ENCODE results near the gene CNTNAP3B. TPM values are rescaled to one million over a fixed set of nuclear protein-coding genes. Genes with fewer than 3 reads are reported as not detected.
"Not testable (repeated sequence)": the region's sequence is repeated elsewhere in the genome, so short reads cannot be mapped to it uniquely, and the experiment has no call there.

The CNTNAP3B gene
- 10 to 100 TPM in 2 of 4 donors, 1 to 10 TPM in 2; 2.8 to 39.6 (median 7.9) TPM for total RNA-seq

- H3K36me3 ChIP-seq; DNase-seq; H3K9me3 ChIP-seq; intact Hi-C loops (cut with DNase I; ENCODE audit: low total_unique reads); in situ Hi-C loops (cut with MboI; ENCODE audit: low pct_ligation_motif_present in 1 of 4, low pct_unique_long_range_greater_than_20kb in 1 of 4, low sequenced_read_pairs in 3 of 4); H3K4me1 ChIP-seq: not testable (repeated sequence)
- WGBS, 2 donors (ENCODE audit: low coverage in 1 of 2) = 0% methylated on average over 14 of the region's 72 CpGs; no CpG with 5 or more reads in 1 of the 2 donors
- H3K27ac ChIP-seq = peak within 1 kb of the TSS in 3 of 4 donors; percentile 39 to 51 (median 49)
- H3K27me3 ChIP-seq = peaks cover 22% of the 10 kb centered on the region
- peak within 1 kb of the TSS in 2 of 4 donors; percentile 32 to 46 for H3K4me3 ChIP-seq
Measured at GRCh38 chr9:42129073-42129729, at the start of gene CNTNAP3B. Gene CNTNAP3B (minus strand): TSS chr9:42129426. CDS start chr9:42129094, 332 bp downstream.

DNA sequence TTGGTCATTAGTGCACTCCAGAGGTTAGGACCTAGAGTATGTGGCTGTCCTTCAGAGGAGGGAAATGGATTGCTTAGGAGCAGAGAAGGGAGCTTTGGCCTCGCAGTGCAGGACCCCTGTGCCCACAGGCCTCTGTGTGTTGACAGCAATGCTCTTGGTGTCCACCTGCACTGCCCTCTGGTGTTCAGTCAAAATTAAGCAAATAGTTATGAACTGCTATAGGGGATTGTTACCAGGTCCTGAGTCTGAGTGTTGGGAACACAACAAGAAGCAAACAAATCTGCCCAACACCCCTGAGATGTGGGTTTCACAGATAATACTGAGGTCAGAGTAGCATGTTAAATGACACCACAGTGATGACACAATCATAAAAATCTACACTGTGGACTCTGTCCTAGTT lies 31.1 kb upstream of the CNTNAP3B start:
- in situ Hi-C loops (cut with MboI; ENCODE audit: low pct_ligation_motif_present in 1 of 4, low pct_unique_long_range_greater_than_20kb in 1 of 4, low sequenced_read_pairs in 3 of 4); intact Hi-C loops (cut with DNase I; ENCODE audit: low total_unique reads); H3K9me3 ChIP-seq; H3K4me1 ChIP-seq; DNase-seq; H3K4me3 ChIP-seq; H3K27ac ChIP-seq; H3K36me3 ChIP-seq; H3K27me3 ChIP-seq: not testable (repeated sequence)
- TF ChIP-seq CTCF (IDR thresholded peaks at IDR 0.05) = peak in 1 of 5 experiments; percentile 26
- WGBS, 2 donors (ENCODE audit: low coverage in 1 of 2) = no CpG with 5 or more reads among the region's 1 CpG

DNA sequence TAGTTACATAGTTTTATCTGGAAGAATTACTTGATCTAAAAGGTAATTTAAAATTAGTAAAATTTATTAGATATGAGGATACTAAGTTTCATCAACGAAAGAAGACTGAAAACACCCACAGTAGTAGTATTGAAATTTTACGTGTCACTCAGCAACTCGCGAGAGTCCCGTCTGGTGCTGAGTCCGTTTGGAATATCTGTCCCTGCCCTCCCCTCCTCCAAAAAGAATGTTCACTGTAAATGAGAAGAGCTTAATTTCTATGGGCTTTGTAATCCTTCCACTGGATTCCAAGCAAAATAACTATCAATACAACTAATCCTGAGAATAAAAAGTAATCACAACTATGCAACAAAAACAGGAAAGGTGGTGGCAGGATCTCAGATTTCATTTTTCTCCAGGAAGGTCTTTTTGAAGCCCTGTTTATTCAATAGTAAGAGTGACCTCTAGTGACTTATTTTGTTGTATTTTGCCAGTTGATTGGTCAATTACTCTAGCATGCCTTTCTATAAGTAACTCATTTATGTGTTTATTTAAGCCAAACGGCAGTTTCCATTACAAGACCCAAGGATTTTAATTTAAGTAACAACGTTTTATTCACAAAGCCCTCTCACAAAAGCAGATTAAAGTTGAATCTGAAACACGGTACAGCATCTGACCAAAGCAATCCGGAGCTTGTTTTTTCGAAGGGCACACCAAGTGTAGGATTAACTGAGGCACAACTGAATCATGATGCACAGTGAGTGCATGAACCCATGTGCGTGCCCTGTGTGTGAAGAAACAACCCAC lies 2.0 kb downstream of the CNTNAP3B start:
- intact Hi-C loops (cut with DNase I; ENCODE audit: low total_unique reads); H3K36me3 ChIP-seq; in situ Hi-C loops (cut with MboI; ENCODE audit: low pct_ligation_motif_present in 1 of 4, low pct_unique_long_range_greater_than_20kb in 1 of 4, low sequenced_read_pairs in 3 of 4); H3K4me1 ChIP-seq; H3K9me3 ChIP-seq; DNase-seq: not testable (repeated sequence)
- H3K4me3 ChIP-seq = peak overlapping the region in 2 of 4 donors; percentile 16 to 30
- peaks cover 22% of the 10 kb centered on the region for H3K27me3 ChIP-seq
- H3K27ac ChIP-seq = peak overlapping the region; percentile 14 to 49 (median 36)
- 28 to 42% methylated on average over 11 to 12 of the region's 12 CpGs for whole genome bisulfite sequencing, 2 donors (ENCODE audit: low coverage in 1 of 2)

DNA sequence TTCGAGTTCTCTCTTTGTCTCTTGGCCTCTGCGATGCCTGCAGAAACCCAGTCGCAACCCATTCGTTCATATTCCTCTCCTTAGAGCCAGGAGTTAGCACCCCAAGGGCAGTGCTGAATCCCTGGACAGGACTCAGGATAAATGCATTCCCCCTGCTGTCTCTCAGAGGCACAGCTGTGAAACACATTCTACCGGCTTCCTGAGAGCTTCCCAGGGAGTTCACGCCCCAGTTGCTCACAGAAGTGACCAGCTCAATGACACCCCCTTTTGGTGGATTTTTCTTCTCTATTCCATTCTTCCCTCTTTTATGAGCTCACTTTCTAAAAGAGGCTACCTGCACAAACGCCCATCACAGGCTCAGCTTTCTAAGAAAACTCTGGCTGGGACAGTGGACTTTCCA lies 8.2 kb downstream of the CNTNAP3B start:
- intact Hi-C loops (cut with DNase I; ENCODE audit: low total_unique reads); H3K27me3 ChIP-seq: not testable (repeated sequence)
- 57 to 73% methylated on average over 3 to 7 of the region's 7 CpGs for WGBS, 2 donors (ENCODE audit: low coverage in 1 of 2)

GRCh38 chr9:42095929-42096328 lies 33.3 kb downstream of the CNTNAP3B start:
- H3K4me1 ChIP-seq; DNase-seq; H3K9me3 ChIP-seq; H3K36me3 ChIP-seq; H3K4me3 ChIP-seq; intact Hi-C loops (cut with DNase I; ENCODE audit: low total_unique reads); H3K27me3 ChIP-seq; in situ Hi-C loops (cut with MboI; ENCODE audit: low pct_ligation_motif_present in 1 of 4, low pct_unique_long_range_greater_than_20kb in 1 of 4, low sequenced_read_pairs in 3 of 4); H3K27ac ChIP-seq: not testable (repeated sequence)
- WGBS, 2 donors (ENCODE audit: low coverage in 1 of 2) = 73 to 78% methylated on average over 3 to 6 of the region's 9 CpGs

More for the DNA sequence above, 8.2 kb downstream of the CNTNAP3B start:
- H3K36me3 ChIP-seq; H3K4me1 ChIP-seq; H3K4me3 ChIP-seq; H3K27ac ChIP-seq; H3K9me3 ChIP-seq; DNase-seq; in situ Hi-C loops (cut with MboI; ENCODE audit: low pct_ligation_motif_present in 1 of 4, low pct_unique_long_range_greater_than_20kb in 1 of 4, low sequenced_read_pairs in 3 of 4): not testable (repeated sequence)

GRCh38 chr9:42084559-42084952 lies 44.7 kb downstream of the CNTNAP3B start:
- H3K27ac ChIP-seq; H3K27me3 ChIP-seq; H3K36me3 ChIP-seq; DNase-seq; H3K9me3 ChIP-seq; intact Hi-C loops (cut with DNase I; ENCODE audit: low total_unique reads); in situ Hi-C loops (cut with MboI; ENCODE audit: low pct_ligation_motif_present in 1 of 4, low pct_unique_long_range_greater_than_20kb in 1 of 4, low sequenced_read_pairs in 3 of 4); H3K4me3 ChIP-seq; H3K4me1 ChIP-seq: not testable (repeated sequence)
- no CpG with 5 or more reads among the region's 1 CpG for WGBS, 2 donors (ENCODE audit: low coverage in 1 of 2)

- H3K9me3 ChIP-seq; DNase-seq; H3K4me1 ChIP-seq; intact Hi-C loops (cut with DNase I; ENCODE audit: low total_unique reads); H3K36me3 ChIP-seq; H3K27ac ChIP-seq; H3K27me3 ChIP-seq; H3K4me3 ChIP-seq; in situ Hi-C loops (cut with MboI; ENCODE audit: low pct_ligation_motif_present in 1 of 4, low pct_unique_long_range_greater_than_20kb in 1 of 4, low sequenced_read_pairs in 3 of 4): not testable (repeated sequence)
- WGBS, 2 donors (ENCODE audit: low coverage in 1 of 2) = 50% methylated on average over 3 of the region's 4 CpGs; no CpG with 5 or more reads in 1 of the 2 donors
Measured at GRCh38 chr9:42083877-42084558, 45.2 kb downstream of the CNTNAP3B start.

DNA sequence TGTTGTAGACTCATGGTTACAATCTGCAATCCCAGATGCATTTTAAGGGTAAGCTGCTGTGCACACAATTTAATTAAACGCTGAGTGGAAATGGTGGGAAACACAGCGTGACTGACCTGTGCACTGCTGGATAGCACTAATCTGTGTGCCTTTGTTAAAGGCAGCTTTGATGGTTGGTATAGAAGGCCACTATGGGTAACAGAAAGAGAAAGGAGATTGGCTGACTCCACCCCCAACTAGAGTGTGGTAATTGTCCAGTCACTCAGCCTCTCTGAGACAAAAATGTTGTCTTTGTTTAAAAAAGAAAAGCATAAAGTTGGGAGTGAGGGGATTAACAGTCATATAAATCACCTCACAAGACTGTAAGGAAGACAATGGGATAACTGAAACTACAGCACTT lies 48.9 kb downstream of the CNTNAP3B start:
- in situ Hi-C loops (cut with MboI; ENCODE audit: low pct_ligation_motif_present in 1 of 4, low pct_unique_long_range_greater_than_20kb in 1 of 4, low sequenced_read_pairs in 3 of 4); H3K9me3 ChIP-seq; H3K4me1 ChIP-seq; H3K27me3 ChIP-seq; H3K27ac ChIP-seq; H3K4me3 ChIP-seq; DNase-seq; intact Hi-C loops (cut with DNase I; ENCODE audit: low total_unique reads); H3K36me3 ChIP-seq: not testable (repeated sequence)
- WGBS, 2 donors (ENCODE audit: low coverage in 1 of 2) = 83 to 84% methylated on average over 2 of the region's 2 CpGs

GRCh38 chr9:42074868-42075267 lies 54.4 kb downstream of the CNTNAP3B start:
- intact Hi-C loops (cut with DNase I; ENCODE audit: low total_unique reads); H3K9me3 ChIP-seq; in situ Hi-C loops (cut with MboI; ENCODE audit: low pct_ligation_motif_present in 1 of 4, low pct_unique_long_range_greater_than_20kb in 1 of 4, low sequenced_read_pairs in 3 of 4); H3K27me3 ChIP-seq; DNase-seq; H3K4me3 ChIP-seq; H3K27ac ChIP-seq; H3K36me3 ChIP-seq; H3K4me1 ChIP-seq: not testable (repeated sequence)
- no CpG with 5 or more reads among the region's 5 CpGs for WGBS, 2 donors (ENCODE audit: low coverage in 1 of 2)

Measured in transverse colon (tissue), 4 donors.